Ovary (tissue), 9 donors: ENCODE results near the gene SEL1L3. TPM values are rescaled to one million over a fixed set of nuclear protein-coding genes. Genes with fewer than 3 reads are reported as not detected.

ENCODE experiments used
- DNase-seq, 5 donors: peaks; one replicate each; pipeline ENCODE4 v3.0.0-alpha.2; 2019 to 2020
- H3K27ac ChIP-seq, 2 donors: fragments of 200-600 bp; one replicate each; pipeline versions ENCODE4 v1.5.1 to v1.8.0; 2019 to 2022
- H3K27me3 ChIP-seq: fragments of 200-600 bp; one replicate; pipeline ENCODE4 v1.8.0; 2022
- H3K36me3 ChIP-seq: fragments of 200-600 bp; sonication (generic); one replicate; pipeline ENCODE4 v1.5.1; 2019
- H3K4me1 ChIP-seq: one replicate; pipeline ENCODE4 v1.8.1; 2013; ENCODE audit warnings: mild to moderate bottlenecking, moderate library complexity; ENCODE audit not compliant: insufficient read depth
- H3K4me3 ChIP-seq: fragments of 200-600 bp; sonication (generic); one replicate; pipeline ENCODE4 v1.5.1; 2017
- H3K9me3 ChIP-seq, 2 donors: fragments of 200-600 bp in 1 of 2; sonication (generic) in 1 of 2; one replicate each; pipeline versions ENCODE4 v1.5.1 to v1.8.1; 2013 to 2019; ENCODE audit warnings: mild to moderate bottlenecking in 1 of 2, moderate library complexity in 1 of 2
- CTCF ChIP-seq, 3 donors: fragments of 450-650 bp in 2 of 3; fragments of 200-600 bp in 1 of 3; IDR thresholded peaks; one replicate each; pipeline versions ENCODE4 v1.5.1 to v1.8.0; 2016 to 2022; ENCODE audit warnings: antibody characterized with exemption in 3 of 3, mild to moderate bottlenecking in 1 of 3
- EP300 ChIP-seq: sonication (generic); formaldehyde crosslinking; IDR thresholded peaks from one replicate; pipeline ENCODE4 v1.6.1; 2017; ENCODE audit warnings: antibody characterized with exemption
- POLR2A ChIP-seq: fragments of 450-650 bp; IDR thresholded peaks from one replicate; pipeline ENCODE4 v1.6.1; 2017; ENCODE audit warnings: antibody characterized with exemption, mild to moderate bottlenecking, moderate library complexity
- WGBS, 3 donors: extraction: QIAGEN DNeasy Blood & Tissue Kit in 1 of 3; methylation state at CpG; one replicate each; pipeline versions ENCODE4 v1.1.5 to v1.1.7; 2013 to 2017; 5-methylcytosine and 5-hydroxymethylcytosine counted together
- intact Hi-C, 4 donors: fragments of 100-400 bp; cut with DNase I; formaldehyde crosslinking; loops; one replicate each; pipeline versions ENCODE4 v1.11.0 to v1.15.1; 2022 to 2023
- polyA plus RNA-seq, 2 donors: library from polyadenylated mRNA; stranded (reverse); fragments of 200-250 nt in 1 of 2; fragments of 350-450 nt in 1 of 2; fragmentation: Illumina TruSeq in 1 of 2; extraction: RNeasy Lipid Tissue Mini Kit (QIAGEN cat#74804) in 1 of 2; gene quantifications; one replicate each; pipeline ENCODE4 v1.2.3, GENCODE V29; 2013 to 2014
- total RNA-seq, 7 donors: library from RNA; depleted of rRNA in 2 of 7; stranded (reverse); fragments of >200 nt in 2 of 7; fragmentation: NEBNext Ultra II Directional in 3 of 7; extraction: Animal tissue kit (Norgen Biotek cat#: 25700) in 3 of 7; gene quantifications; one replicate each; pipeline versions ENCODE4 v1.1.0 to v1.2.4, GENCODE V29; 2016 to 2023
- donor health status: DM: no; HTN: no; CAD: no; lungs with moderate emphysema.
- donor health status: DM: no; HTN: no; CAD: no.
- donor health status: Bipolar disorder and iron deficiency.
- donor health status: DM: yes; HTN: yes; CAD: no.
- donor health status: DM: no; HTN: no; CAD: no.
- donor health status: DM: yes; HTN: yes; CAD: no.

Gene SEL1L3
- total and polyA plus RNA-seq, 9 donors, result 4.4 to 27.7 (median 8.3) TPM

- H3K9me3 ChIP-seq, result no peaks in the 10 kb centered on the region
- peaks cover 5% of the 10 kb centered on the region for H3K4me1 ChIP-seq
- no peak overlapping the region for H3K27ac ChIP-seq
- no peaks in the 10 kb centered on the region for H3K36me3 ChIP-seq
- 7 to 22% (median 9%) methylated on average over 6 of the region's 6 CpGs for WGBS, 3 donors
- no peak for TF ChIP-seq CTCF (IDR thresholded peaks at IDR 0.05)
- no peak for TF ChIP-seq POLR2A
- TF ChIP-seq EP300, result no peak
- H3K4me3 ChIP-seq, result no peak overlapping the region
- H3K27me3 ChIP-seq, result no peaks in the 10 kb centered on the region
- intact Hi-C loops, result no loop called here
- DNase-seq, result peak; percentile 22 to 63 (median 43)
These were observed 30.0 kb upstream of the SEL1L3 start for GRCh38 chr4:25892796-25893195.

GRCh38 chr4:25890571-25891485, 28.0 kb upstream of the SEL1L3 start:
- WGBS, 3 donors, result 75 to 82% (median 79%) methylated on average over 11 of the region's 11 CpGs
- peaks cover 5% of the 10 kb centered on the region for H3K4me1 ChIP-seq
- no peak overlapping the region for H3K4me3 ChIP-seq
- H3K27ac ChIP-seq, result no peak overlapping the region
- intact Hi-C loops, result no loop called here
- TF ChIP-seq EP300 (no peak), POLR2A (no peak), CTCF (IDR thresholded peaks at IDR 0.05) (no peak)
- DNase-seq, result no peak
- no peaks in the 10 kb centered on the region for H3K9me3 ChIP-seq
- H3K27me3 ChIP-seq, result no peaks in the 10 kb centered on the region
- no peaks in the 10 kb centered on the region for H3K36me3 ChIP-seq

- Histone ChIP-seq H3K36me3 (no peaks in the 10 kb centered on the region), H3K4me1 (peaks cover 5% of the 10 kb centered on the region), H3K4me3 (no peak overlapping the region), H3K9me3 (no peaks in the 10 kb centered on the region), H3K27me3 (no peaks in the 10 kb centered on the region), H3K27ac (no peak overlapping the region)
- no peak for TF ChIP-seq CTCF (IDR thresholded peaks at IDR 0.05)
- TF ChIP-seq POLR2A, result no peak
- TF ChIP-seq EP300, result no peak
- 94 to 96% (median 95%) methylated on average over 14 of the region's 14 CpGs for WGBS, 3 donors
- intact Hi-C loops, result no loop called here
- DNase-seq, result no peak
These were observed 27.1 kb upstream of the SEL1L3 start for GRCh38 chr4:25889589-25890503.

- DNase-seq, result no peak
- H3K4me3 ChIP-seq, result no peak overlapping the region
- no peak overlapping the region for H3K27ac ChIP-seq
- intact Hi-C loops, result no loop called here
- no peaks in the 10 kb centered on the region for H3K9me3 ChIP-seq
- H3K27me3 ChIP-seq, result no peaks in the 10 kb centered on the region
- H3K4me1 ChIP-seq, result peaks cover 5% of the 10 kb centered on the region
- TF ChIP-seq POLR2A (no peak), EP300 (no peak), CTCF (IDR thresholded peaks at IDR 0.05) (no peak)
- H3K36me3 ChIP-seq, result no peaks in the 10 kb centered on the region
These were observed 26.0 kb upstream of the SEL1L3 start for GRCh38 chr4:25888781-25889180.
